Body of pancreas (tissue), 4 donors: ENCODE measurements around the gene CCDC169.

Source experiments
- POLR2A ChIP-seq, 3 donors: fragments of 450-650 bp; IDR thresholded peaks; one replicate each; pipeline ENCODE4 v1.6.1; 2016; ENCODE audit warnings: antibody characterized with exemption in 3 of 3, mild to moderate bottlenecking in 2 of 3
- TF ChIP-seq, protein P1 (sequence below), 7 experiments: fragments of 450-650 bp in 4 of 7; fragments of 200-600 bp in 3 of 7; sonication (generic) in 3 of 7; IDR thresholded peaks; one replicate each; pipeline ENCODE4 v1.5.1; 2016 to 2019; ENCODE audit warnings: antibody characterized with exemption in 7 of 7

DNA sequence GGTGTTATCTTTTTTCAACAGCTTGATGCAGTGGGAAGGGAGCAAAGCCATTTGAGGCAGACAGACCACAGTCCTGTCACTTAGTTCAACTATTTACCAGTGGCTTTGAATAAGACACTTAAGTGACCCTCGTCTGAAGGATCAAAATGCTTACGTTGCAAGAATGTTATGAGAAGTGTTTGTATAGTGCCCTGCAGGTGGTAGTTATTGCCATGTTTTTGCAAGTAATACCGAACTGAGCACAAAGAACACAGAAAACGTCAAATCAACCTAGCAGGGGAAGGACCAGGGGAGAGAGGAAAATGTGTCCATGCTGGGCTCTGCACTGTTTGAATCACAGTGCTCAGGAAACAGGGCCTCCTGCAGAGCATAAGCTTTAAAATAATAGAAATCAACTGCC lies 86.0 kb downstream of the CCDC169 start:
- TF ChIP-seq, protein P1, sequence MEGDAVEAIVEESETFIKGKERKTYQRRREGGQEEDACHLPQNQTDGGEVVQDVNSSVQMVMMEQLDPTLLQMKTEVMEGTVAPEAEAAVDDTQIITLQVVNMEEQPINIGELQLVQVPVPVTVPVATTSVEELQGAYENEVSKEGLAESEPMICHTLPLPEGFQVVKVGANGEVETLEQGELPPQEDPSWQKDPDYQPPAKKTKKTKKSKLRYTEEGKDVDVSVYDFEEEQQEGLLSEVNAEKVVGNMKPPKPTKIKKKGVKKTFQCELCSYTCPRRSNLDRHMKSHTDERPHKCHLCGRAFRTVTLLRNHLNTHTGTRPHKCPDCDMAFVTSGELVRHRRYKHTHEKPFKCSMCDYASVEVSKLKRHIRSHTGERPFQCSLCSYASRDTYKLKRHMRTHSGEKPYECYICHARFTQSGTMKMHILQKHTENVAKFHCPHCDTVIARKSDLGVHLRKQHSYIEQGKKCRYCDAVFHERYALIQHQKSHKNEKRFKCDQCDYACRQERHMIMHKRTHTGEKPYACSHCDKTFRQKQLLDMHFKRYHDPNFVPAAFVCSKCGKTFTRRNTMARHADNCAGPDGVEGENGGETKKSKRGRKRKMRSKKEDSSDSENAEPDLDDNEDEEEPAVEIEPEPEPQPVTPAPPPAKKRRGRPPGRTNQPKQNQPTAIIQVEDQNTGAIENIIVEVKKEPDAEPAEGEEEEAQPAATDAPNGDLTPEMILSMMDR (IDR thresholded peaks at IDR 0.05): no peak
- TF ChIP-seq POLR2A (IDR thresholded peaks at IDR 0.05): no peak
